Endothelial cell of umbilical vein (primary cell): ENCODE data around the gene APC2.

ENCODE experiments used
- EZH2 ChIP-seq: IDR thresholded peaks from 2 replicates; pipeline ENCODE4 v1.6.1; 2012; ENCODE audit warnings: borderline replicate concordance, low read depth, mild to moderate bottlenecking, moderate library complexity, low read length, inconsistent platforms; ENCODE audit not compliant: severe bottlenecking
- FOS ChIP-seq: IDR thresholded peaks from 2 replicates; pipeline ENCODE4 v1.6.1; 2011; ENCODE audit warnings: mild to moderate bottlenecking, low read length, moderate library complexity, borderline replicate concordance; ENCODE audit not compliant: insufficient read depth
- GATA2 ChIP-seq: IDR thresholded peaks from 2 replicates; pipeline ENCODE4 v1.7.0; 2011; ENCODE audit warnings: low read depth, mild to moderate bottlenecking, moderate library complexity, mixed read lengths, low read length; ENCODE audit not compliant: insufficient read length, insufficient read depth
- JUN ChIP-seq: IDR thresholded peaks from 2 replicates; pipeline ENCODE4 v1.6.1; 2011; ENCODE audit warnings: borderline replicate concordance, low read depth; ENCODE audit not compliant: insufficient read length, insufficient read depth
- MYC ChIP-seq: IDR thresholded peaks from one replicate; pipeline ENCODE4 v1.6.1; 2011; ENCODE audit warnings: mild to moderate bottlenecking, low read depth, low read length
- POLR2A ChIP-seq: IDR thresholded peaks from 2 replicates; pipeline ENCODE4 v1.6.1; 2012; ENCODE audit warnings: low read depth, mild to moderate bottlenecking, control low read depth, low read length
- POLR2AphosphoS5 ChIP-seq: IDR thresholded peaks from 2 replicates; pipeline ENCODE4 v1.6.1; 2012; ENCODE audit warnings: low read depth, mild to moderate bottlenecking, control low read depth, low read length, moderate library complexity; ENCODE audit not compliant: insufficient read depth
- TF ChIP-seq, protein P1 (sequence below), 2 donors: IDR thresholded peaks; 1 replicate in 1 of 2; 2 replicates in 1 of 2; pipeline ENCODE4 v1.5.1; 2011; ENCODE audit warnings: low read length in 2 of 2, mild to moderate bottlenecking in 2 of 2, moderate library complexity in 2 of 2, control low read depth in 1 of 2, inconsistent platforms in 1 of 2, low read depth in 1 of 2; ENCODE audit not compliant: insufficient read depth in 1 of 2; ENCODE audit errors: extremely low read depth in 1 of 2

GRCh38 chr19:1452802-1453524, 3.0 kb downstream of the APC2 start:
- no peak for TF ChIP-seq EZH2
- TF ChIP-seq, protein P1, sequence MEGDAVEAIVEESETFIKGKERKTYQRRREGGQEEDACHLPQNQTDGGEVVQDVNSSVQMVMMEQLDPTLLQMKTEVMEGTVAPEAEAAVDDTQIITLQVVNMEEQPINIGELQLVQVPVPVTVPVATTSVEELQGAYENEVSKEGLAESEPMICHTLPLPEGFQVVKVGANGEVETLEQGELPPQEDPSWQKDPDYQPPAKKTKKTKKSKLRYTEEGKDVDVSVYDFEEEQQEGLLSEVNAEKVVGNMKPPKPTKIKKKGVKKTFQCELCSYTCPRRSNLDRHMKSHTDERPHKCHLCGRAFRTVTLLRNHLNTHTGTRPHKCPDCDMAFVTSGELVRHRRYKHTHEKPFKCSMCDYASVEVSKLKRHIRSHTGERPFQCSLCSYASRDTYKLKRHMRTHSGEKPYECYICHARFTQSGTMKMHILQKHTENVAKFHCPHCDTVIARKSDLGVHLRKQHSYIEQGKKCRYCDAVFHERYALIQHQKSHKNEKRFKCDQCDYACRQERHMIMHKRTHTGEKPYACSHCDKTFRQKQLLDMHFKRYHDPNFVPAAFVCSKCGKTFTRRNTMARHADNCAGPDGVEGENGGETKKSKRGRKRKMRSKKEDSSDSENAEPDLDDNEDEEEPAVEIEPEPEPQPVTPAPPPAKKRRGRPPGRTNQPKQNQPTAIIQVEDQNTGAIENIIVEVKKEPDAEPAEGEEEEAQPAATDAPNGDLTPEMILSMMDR (IDR thresholded peaks at IDR 0.05; ENCODE audit: extremely low read depth in 1 of 2, insufficient read depth in 1 of 2, low read depth in 1 of 2, low read length in 2 of 2): no peak
- no peak for TF ChIP-seq POLR2A
- no peak for TF ChIP-seq FOS
- no peak for TF ChIP-seq GATA2
- TF ChIP-seq MYC: no peak
- TF ChIP-seq POLR2AphosphoS5: no peak
- TF ChIP-seq JUN: no peak
